ENCODE results near the gene DDAH2. TPM values are rescaled to one million over a fixed set of nuclear protein-coding genes. Genes with fewer than 3 reads are reported as not detected.

Gene DDAH2
- total and polyA plus RNA-seq, 12 donors: 35.2 to 117 (median 54.2) TPM

GRCh38 chr6:31763619-31763940, 34.5 kb upstream of the DDAH2 start:
- no peaks in the 10 kb centered on the region for H3K27me3 ChIP-seq
- peaks cover 0 to 17% (median 0%) of the 10 kb centered on the region in 9 donors for H3K36me3 ChIP-seq
- intact Hi-C loops (cut with DNase I): loop anchor here in 1 of 10 donors (10.0 kb wide), 1 partner anchor 79 kb away; the partner anchor contains the start of gene LY6G5C
- no peaks in the 10 kb centered on the region for H3K9me3 ChIP-seq
- ATAC-seq: peak; percentile 47 to 80 (median 66)
- peak in 1 of 9 donors; percentile 11 for TF ChIP-seq CTCF (IDR thresholded peaks at IDR 0.05)
- no peak overlapping the region for H3K4me3 ChIP-seq
- peak overlapping the region in 1 of 10 donors; percentile 31 for H3K27ac ChIP-seq
- peak in 1 of 2 donors; percentile 34 for DNase-seq
- WGBS, 2 donors: 4 to 10% methylated on average over 1 of the region's 1 CpG
- peaks cover 0 to 23% (median 12%) of the 10 kb centered on the region in 9 donors for H3K4me1 ChIP-seq

GRCh38 chr6:31762878-31763618, 33.9 kb upstream of the DDAH2 start:
- H3K27me3 ChIP-seq: no peaks in the 10 kb centered on the region
- H3K4me3 ChIP-seq: no peak overlapping the region
- peaks cover 0 to 17% (median 0%) of the 10 kb centered on the region in 9 donors for H3K36me3 ChIP-seq
- WGBS, 2 donors: 70 to 71% methylated on average over 8 of the region's 8 CpGs
- ATAC-seq: peak in 4 of 8 donors; percentile 8 to 21 (median 12)
- H3K9me3 ChIP-seq: no peaks in the 10 kb centered on the region
- peaks cover 0 to 23% (median 7%) of the 10 kb centered on the region in 9 donors for H3K4me1 ChIP-seq
- intact Hi-C loops (cut with DNase I): loop anchor here in 1 of 10 donors (10.0 kb wide), 1 partner anchor 78 kb away; the partner anchor contains the start of gene LY6G5C
- peak overlapping the region in 3 of 10 donors; percentile 15 to 33 (median 31) for H3K27ac ChIP-seq
- no peak for DNase-seq
- no peak for TF ChIP-seq CTCF (IDR thresholded peaks at IDR 0.05)

- H3K9me3 ChIP-seq: no peaks in the 10 kb centered on the region
- ATAC-seq (no peak), DNase-seq (no peak)
- H3K4me3 ChIP-seq: no peak within 1 kb of the TSS
- H3K27me3 ChIP-seq: no peaks in the 10 kb centered on the region
- 71 to 74% methylated on average over 4 of the region's 4 CpGs for WGBS, 2 donors
- peaks cover 0 to 23% (median 5%) of the 10 kb centered on the region in 9 donors for H3K4me1 ChIP-seq
- peak within 1 kb of the TSS in 3 of 10 donors; percentile 15 to 33 (median 31) for H3K27ac ChIP-seq
- H3K36me3 ChIP-seq: peaks cover 0 to 17% (median 0%) of the 10 kb centered on the region in 9 donors
- no peak for TF ChIP-seq CTCF (IDR thresholded peaks at IDR 0.05)
- intact Hi-C loops (cut with DNase I): loop anchor here in 1 of 10 donors (10.0 kb wide), 1 partner anchor 78 kb away; the partner anchor contains the start of gene LY6G5C
These were observed 33.3 kb upstream of the DDAH2 start, which contains the start of gene SAPCD1 for GRCh38 chr6:31762356-31762755. SAPCD1 (plus strand) TSS chr6:31762656; CDS start chr6:31763055, 399 bp downstream.

- 96 to 97% methylated on average over 8 of the region's 8 CpGs for WGBS, 2 donors
These were observed 32.2 kb upstream of the DDAH2 start for GRCh38 chr6:31761343-31761742.

More at GRCh38 chr6:31761343-31761742, 32.2 kb upstream of the DDAH2 start:
- no peak for ATAC-seq
- Histone ChIP-seq H3K9me3 (no peaks in the 10 kb centered on the region), H3K36me3 (peaks cover 0 to 17% (median 0%) of the 10 kb centered on the region in 9 donors), H3K4me3 (no peak overlapping the region), H3K27me3 (no peaks in the 10 kb centered on the region), H3K4me1 (peaks cover 0 to 20% (median 5%) of the 10 kb centered on the region in 9 donors), H3K27ac (no peak overlapping the region)
- no peak for DNase-seq
- no peak for TF ChIP-seq CTCF (IDR thresholded peaks at IDR 0.05)
- intact Hi-C loops (cut with DNase I): loop anchor here in 1 of 10 donors (10.0 kb wide), 1 partner anchor 77 kb away; the partner anchor contains the start of gene LY6G5C

Data from heart right ventricle (tissue), 16 donors.